ENCODE measurements around the gene HOXC9.

DNA sequence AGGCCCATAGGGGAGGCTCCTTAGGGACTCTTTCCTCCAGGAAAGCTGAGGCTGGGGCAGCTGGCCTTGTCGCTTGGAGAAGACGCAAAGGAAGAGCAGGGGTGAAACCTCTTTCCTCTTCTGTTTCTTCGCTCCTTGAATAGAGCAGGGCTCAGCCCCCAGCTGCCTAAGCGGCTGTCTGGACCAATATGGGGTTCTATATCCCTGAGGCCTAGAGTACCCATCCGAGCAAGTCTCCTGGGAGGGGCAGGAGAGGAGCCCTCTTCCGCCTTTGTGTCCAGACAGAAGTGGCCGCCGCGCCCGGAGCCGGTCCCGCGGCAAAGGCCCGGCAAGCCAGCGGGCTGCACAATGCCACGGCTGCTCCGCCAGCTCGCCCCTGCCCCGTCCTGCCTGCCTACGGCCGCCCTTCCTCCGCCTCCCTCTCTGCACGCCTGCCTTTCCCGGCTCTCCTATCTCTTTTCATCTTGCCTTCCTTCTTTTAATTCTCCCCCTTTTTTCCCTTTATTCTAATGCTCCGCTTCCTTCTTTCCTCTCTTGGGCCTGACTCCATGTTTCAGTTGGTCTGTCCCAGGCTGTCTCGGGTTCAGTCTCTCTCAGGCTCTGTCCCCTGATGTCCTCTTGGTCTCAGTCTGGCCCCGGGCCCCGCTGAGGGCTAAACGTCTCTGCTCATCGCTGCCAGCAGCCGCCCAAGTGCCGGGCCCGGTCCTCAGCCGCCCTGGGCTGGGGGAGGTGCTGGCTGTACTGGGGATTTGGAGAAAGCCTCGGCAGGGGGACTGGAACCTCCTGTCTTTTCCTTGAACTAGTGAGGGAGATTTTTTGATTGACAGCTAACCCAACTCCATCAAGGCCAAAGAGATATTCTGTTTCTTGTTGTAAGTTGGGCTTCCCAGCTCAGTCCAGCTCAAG is 2.5 kb upstream of the HOXC9 start:
- TF ChIP-seq, protein P1, sequence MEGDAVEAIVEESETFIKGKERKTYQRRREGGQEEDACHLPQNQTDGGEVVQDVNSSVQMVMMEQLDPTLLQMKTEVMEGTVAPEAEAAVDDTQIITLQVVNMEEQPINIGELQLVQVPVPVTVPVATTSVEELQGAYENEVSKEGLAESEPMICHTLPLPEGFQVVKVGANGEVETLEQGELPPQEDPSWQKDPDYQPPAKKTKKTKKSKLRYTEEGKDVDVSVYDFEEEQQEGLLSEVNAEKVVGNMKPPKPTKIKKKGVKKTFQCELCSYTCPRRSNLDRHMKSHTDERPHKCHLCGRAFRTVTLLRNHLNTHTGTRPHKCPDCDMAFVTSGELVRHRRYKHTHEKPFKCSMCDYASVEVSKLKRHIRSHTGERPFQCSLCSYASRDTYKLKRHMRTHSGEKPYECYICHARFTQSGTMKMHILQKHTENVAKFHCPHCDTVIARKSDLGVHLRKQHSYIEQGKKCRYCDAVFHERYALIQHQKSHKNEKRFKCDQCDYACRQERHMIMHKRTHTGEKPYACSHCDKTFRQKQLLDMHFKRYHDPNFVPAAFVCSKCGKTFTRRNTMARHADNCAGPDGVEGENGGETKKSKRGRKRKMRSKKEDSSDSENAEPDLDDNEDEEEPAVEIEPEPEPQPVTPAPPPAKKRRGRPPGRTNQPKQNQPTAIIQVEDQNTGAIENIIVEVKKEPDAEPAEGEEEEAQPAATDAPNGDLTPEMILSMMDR (IDR thresholded peaks at IDR 0.05; ENCODE audit: low read length): no peak
- TF ChIP-seq EZH2 (IDR thresholded peaks at IDR 0.05; ENCODE audit: borderline replicate concordance, low read length): no peak

All from OCI-LY1 (cell line).